ENCODE results near the gene SKOR1. TPM values are rescaled to one million over a fixed set of nuclear protein-coding genes. Genes with fewer than 3 reads are reported as not detected.

SKOR1 gene
- total and polyA plus RNA-seq, 2 of the 13 experiments (the other 11 are each of a cell fraction or from before 2014, with no cell fraction given), result 0.09 to 0.11 TPM

DNA sequence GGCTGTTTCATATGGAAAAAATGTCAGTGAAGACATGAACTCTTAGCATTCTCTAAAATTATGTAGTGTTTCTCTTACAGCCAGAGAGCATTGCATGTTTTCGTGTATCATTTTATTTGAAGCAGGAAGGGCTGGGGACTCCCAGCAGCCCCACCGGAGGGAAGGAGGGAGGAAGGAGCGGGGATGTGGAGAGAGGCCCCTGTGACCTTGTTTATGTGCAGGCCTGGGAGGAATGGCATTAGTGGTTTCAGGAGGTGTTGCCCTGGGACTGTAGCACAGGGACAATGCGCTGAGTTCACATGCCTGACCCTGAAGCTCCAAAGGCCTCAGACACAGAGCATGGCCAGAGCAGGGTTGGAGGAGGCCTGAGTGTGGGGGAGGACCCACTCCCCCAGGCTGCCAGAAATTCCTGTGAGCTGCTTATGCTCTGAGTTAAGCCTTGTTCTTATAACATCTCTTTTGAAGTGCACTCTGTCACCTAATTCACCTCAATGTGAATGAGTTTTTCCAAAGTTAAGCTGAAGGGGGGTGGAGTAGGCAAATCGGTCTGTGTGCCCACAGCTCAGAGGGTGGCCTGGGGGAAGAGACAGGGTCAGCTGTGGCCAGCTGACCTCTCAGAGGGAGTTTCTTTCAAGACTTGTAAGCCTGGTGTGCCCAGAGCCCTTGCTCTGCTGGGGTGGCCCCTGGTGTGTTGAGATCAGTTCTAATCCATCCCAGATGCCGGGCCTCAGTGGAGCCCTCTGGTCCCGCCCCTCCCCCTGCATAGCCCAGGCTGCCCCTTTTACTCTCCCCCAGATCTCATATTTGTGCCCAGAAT lies 18.5 kb downstream of the SKOR1 start (continued):
- TF ChIP-seq, protein P1, sequence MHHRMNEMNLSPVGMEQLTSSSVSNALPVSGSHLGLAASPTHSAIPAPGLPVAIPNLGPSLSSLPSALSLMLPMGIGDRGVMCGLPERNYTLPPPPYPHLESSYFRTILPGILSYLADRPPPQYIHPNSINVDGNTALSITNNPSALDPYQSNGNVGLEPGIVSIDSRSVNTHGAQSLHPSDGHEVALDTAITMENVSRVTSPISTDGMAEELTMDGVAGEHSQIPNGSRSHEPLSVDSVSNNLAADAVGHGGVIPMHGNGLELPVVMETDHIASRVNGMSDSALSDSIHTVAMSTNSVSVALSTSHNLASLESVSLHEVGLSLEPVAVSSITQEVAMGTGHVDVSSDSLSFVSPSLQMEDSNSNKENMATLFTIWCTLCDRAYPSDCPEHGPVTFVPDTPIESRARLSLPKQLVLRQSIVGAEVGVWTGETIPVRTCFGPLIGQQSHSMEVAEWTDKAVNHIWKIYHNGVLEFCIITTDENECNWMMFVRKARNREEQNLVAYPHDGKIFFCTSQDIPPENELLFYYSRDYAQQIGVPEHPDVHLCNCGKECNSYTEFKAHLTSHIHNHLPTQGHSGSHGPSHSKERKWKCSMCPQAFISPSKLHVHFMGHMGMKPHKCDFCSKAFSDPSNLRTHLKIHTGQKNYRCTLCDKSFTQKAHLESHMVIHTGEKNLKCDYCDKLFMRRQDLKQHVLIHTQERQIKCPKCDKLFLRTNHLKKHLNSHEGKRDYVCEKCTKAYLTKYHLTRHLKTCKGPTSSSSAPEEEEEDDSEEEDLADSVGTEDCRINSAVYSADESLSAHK (CRISPR knock-in tag; IDR thresholded peaks at IDR 0.05; ENCODE audit: borderline replicate concordance), result no peak
- TF ChIP-seq MED13 (CRISPR knock-in tag; IDR thresholded peaks at IDR 0.05) (no peak), YY1 (IDR thresholded peaks at IDR 0.05; ENCODE audit: insufficient read depth, insufficient replicate concordance, low read depth, low read length) (no peak), MBNL3 (CRISPR knock-in tag; conservative IDR thresholded peaks at IDR 0.05) (no peak), ZNF775 (CRISPR knock-in tag; IDR thresholded peaks at IDR 0.05; ENCODE audit: borderline replicate concordance) (no peak), ZNF614 (CRISPR knock-in tag; IDR thresholded peaks at IDR 0.05; ENCODE audit: borderline replicate concordance) (peak; percentile 77), MXI1 (IDR thresholded peaks at IDR 0.05; ENCODE audit: borderline replicate concordance, low read depth, low read length) (no peak; the same call in 2 of the 3 replicates), ZNF460 (CRISPR knock-in tag; IDR thresholded peaks at IDR 0.05; ENCODE audit: borderline replicate concordance) (peak; percentile 20; the same call in 1 of the 2 replicates), ZNF781 (CRISPR knock-in tag; IDR thresholded peaks at IDR 0.05; ENCODE audit: borderline replicate concordance, not compliant biosample characterization) (no peak), ZNF224 (CRISPR knock-in tag; IDR thresholded peaks at IDR 0.05) (no peak), TCF7L2 (IDR thresholded peaks at IDR 0.05; ENCODE audit: low read depth, low read length) (no peak), ARNTL (CRISPR knock-in tag; IDR thresholded peaks at IDR 0.05) (0 out of 2 replicates have a peak, but pooled peaks have one; percentile 69), ZNF777 (CRISPR knock-in tag; IDR thresholded peaks at IDR 0.05) (no peak), ZNF7 (CRISPR knock-in tag; IDR thresholded peaks at IDR 0.05) (no peak), ZNF746 (CRISPR knock-in tag; IDR thresholded peaks at IDR 0.05) (no peak), SUZ12 (IDR thresholded peaks at IDR 0.05; ENCODE audit: low read depth, low read length) (no peak), ZNF841 (CRISPR knock-in tag; IDR thresholded peaks at IDR 0.05; ENCODE audit: borderline replicate concordance) (no peak), ZNF607 (CRISPR knock-in tag; IDR thresholded peaks at IDR 0.05; ENCODE audit: borderline replicate concordance) (no peak), ZNF619 (CRISPR knock-in tag; IDR thresholded peaks at IDR 0.05) (peak; percentile 43; the same call in 1 of the 2 replicates), ETV6 (CRISPR knock-in tag; conservative IDR thresholded peaks at IDR 0.05) (no peak), HNRNPUL1 (IDR thresholded peaks at IDR 0.05; ENCODE audit: low read depth, low read length) (no peak), ONECUT2 (CRISPR knock-in tag; IDR thresholded peaks at IDR 0.05) (no peak), ZNF207 (IDR thresholded peaks at IDR 0.05; ENCODE audit: borderline replicate concordance) (no peak), ZNF549 (CRISPR knock-in tag; IDR thresholded peaks at IDR 0.05) (no peak), GLI4 (CRISPR knock-in tag; IDR thresholded peaks at IDR 0.05; ENCODE audit: borderline replicate concordance) (no peak), STAG1 (CRISPR knock-in tag; IDR thresholded peaks at IDR 0.05) (no peak; the same call in 1 of the 2 replicates), TBX2 (CRISPR knock-in tag; IDR thresholded peaks at IDR 0.05; ENCODE audit: borderline replicate concordance) (peak; percentile 75; the same call in 1 of the 2 replicates)
- TF ChIP-seq, protein P2, sequence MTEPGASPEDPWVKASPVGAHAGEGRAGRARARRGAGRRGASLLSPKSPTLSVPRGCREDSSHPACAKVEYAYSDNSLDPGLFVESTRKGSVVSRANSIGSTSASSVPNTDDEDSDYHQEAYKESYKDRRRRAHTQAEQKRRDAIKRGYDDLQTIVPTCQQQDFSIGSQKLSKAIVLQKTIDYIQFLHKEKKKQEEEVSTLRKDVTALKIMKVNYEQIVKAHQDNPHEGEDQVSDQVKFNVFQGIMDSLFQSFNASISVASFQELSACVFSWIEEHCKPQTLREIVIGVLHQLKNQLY (CRISPR knock-in tag; IDR thresholded peaks at IDR 0.05), result peak; percentile 58; the same call in 1 of the 2 replicates
- TF ChIP-seq, protein P3, sequence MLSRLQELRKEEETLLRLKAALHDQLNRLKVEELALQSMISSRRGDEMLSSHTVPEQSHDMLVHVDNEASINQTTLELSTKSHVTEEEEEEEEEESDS (CRISPR knock-in tag; IDR thresholded peaks at IDR 0.05; ENCODE audit: borderline replicate concordance), result peak; percentile 91; the same call in 1 of the 2 replicates

All from HepG2 (cell line).